GM18520 (cell line): ENCODE measurements around the gene ZP3.
A peak's percentile ranks its signal among the peaks of the same experiment; 100 is the strongest.
"Not testable (repeated sequence)": the region's sequence is repeated elsewhere in the genome, so short reads cannot be mapped to it uniquely, and the experiment has no call there.

ENCODE experiments used
- ATAC-seq: cut with Tn5 transposase; IDR thresholded peaks from one replicate; pipeline ENCODE4 v1.9.1; 2021; ENCODE audit not compliant: unreplicated experiment

The ZP3 gene

GRCh38 chr7:76440404-76440803 is 15.7 kb downstream of the ZP3 start:
- not testable (repeated sequence) for ATAC-seq

GRCh38 chr7:76441792-76442191 is 17.0 kb downstream of the ZP3 start:
- not testable (repeated sequence) for ATAC-seq

DNA sequence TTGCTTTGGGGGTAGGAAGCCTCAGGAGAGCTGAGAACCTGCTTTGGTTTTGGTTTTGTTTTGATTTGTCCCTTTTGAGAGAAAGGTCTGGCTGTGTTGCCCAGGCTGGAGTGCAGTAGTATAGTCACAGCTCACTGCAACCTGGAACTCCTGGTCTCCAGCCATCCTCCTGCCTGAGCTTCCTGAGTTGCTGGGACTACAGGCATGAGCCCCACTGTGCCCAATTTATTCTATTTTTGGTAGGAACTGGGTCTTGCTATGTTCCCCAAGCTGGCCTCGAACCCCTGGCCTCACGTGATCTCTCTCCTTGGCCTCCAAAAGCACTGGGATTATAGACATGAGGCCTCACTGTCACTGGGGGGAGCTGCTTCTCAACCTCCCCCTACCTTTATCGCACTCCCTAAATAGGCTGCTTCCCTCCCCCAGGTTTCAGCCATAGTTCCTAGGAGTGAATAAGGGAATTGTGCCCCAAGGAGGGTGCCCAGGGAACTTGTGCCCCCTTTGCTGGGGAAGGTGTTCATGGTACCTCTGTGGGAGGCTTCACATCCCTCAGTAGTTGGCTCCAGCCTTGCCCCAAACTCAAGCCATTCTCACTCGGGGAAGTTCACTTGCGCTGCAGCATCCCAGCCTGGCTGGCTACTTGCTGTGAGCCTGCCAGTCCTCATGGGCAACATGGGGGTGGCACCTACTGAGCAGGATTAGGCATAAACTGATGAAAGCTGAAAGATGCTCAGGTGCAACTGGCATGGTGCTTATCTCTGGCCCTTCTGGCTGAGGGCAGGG is 18.1 kb downstream of the ZP3 start:
- ATAC-seq = not testable (repeated sequence)

- not testable (repeated sequence) for ATAC-seq
Observed at GRCh38 chr7:76443846-76444245, 19.1 kb downstream of the ZP3 start.

DNA sequence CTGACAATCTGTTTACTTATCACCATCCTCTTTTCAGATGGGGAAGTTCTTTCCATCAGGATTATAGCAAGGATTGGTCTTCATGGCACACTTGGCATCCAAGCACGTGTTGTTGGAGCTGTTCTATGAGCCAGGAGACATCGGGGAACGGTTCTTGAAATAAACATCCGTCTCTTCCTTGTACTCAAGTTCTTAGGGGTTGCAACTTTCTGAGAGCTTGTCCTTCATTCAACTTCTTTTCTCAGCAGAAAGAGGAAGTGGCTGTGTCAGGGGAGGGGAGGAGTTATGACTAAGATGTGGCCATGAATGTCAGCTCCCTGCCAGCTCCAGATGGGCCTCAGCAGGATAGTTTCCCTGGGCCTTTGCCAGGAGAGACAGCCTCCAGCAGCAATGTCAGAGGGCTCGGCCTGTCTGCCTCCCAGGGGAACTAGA is 20.8 kb downstream of the ZP3 start:
- peak; percentile 82 for ATAC-seq

GRCh38 chr7:76457017-76457416 is 32.3 kb downstream of the ZP3 start:
- not testable (repeated sequence) for ATAC-seq

- not testable (repeated sequence) for ATAC-seq
Observed at GRCh38 chr7:76458504-76458903, 33.8 kb downstream of the ZP3 start.

GRCh38 chr7:76460767-76461166 is 36.0 kb downstream of the ZP3 start:
- ATAC-seq = not testable (repeated sequence)

GRCh38 chr7:76461464-76462101 is 36.8 kb downstream of the ZP3 start, which contains the start of gene DTX2:
DTX2 (plus strand) TSS chr7:76461709; CDS start chr7:76480510, 18,801 bp downstream.
- ATAC-seq = peak; percentile 96

- ATAC-seq = not testable (repeated sequence)
Observed at GRCh38 chr7:76462271-76462882, 37.6 kb downstream of the ZP3 start.

DNA sequence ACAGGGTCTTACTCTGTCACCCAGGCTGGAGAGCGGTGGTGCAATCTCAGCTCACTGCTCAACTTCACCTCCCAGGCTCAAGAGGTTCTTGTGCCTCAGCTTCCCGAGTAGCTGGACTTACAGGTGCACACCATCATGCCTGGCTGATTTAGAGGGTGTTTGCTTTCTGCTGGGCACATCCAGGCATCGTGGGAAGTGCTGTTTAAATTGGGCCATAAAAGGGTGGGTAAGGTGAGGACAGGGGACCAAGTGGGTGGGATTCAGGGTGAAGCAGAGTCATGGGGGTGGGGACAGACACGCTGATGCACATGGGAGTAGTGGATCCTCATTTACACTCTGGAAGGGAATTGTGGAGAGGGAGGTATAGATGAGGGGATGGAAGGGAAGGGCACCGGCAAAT is 40.2 kb downstream of the ZP3 start:
- ATAC-seq = not testable (repeated sequence)

GRCh38 chr7:76465950-76466349 is 41.2 kb downstream of the ZP3 start:
- not testable (repeated sequence) for ATAC-seq

DNA sequence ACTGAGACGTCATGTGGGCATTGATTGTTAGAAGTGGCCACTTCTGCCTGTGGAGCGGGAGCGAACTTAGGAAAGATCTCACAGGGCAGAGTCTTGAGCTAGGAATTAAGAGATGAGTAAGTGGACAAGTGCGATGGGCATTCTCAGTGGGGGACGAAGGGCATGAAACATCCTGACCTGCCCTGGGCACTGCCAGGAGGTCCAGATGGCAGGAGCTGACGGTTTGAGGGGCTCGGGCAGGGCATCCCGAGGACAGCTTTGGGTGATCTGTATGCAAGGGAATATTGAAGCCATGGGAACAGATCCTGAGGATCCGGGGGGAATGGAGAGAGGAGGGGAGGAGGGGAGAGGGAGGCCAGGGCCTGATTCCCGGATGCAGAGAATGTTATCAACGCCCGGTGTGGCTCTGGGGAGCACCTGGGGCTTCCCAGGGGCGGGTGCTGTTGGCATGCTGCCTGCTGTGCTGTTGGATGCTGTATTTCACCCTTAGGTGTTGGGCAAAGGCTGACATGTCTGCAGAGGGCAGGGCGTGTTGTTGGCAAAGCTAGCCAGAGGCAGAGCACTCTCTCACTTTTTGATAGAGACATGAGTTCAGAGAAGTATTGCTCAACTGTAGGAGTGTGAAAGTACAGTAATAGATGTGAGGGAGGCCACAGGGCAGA is 43.1 kb downstream of the ZP3 start:
- ATAC-seq = peak; percentile 58

DNA sequence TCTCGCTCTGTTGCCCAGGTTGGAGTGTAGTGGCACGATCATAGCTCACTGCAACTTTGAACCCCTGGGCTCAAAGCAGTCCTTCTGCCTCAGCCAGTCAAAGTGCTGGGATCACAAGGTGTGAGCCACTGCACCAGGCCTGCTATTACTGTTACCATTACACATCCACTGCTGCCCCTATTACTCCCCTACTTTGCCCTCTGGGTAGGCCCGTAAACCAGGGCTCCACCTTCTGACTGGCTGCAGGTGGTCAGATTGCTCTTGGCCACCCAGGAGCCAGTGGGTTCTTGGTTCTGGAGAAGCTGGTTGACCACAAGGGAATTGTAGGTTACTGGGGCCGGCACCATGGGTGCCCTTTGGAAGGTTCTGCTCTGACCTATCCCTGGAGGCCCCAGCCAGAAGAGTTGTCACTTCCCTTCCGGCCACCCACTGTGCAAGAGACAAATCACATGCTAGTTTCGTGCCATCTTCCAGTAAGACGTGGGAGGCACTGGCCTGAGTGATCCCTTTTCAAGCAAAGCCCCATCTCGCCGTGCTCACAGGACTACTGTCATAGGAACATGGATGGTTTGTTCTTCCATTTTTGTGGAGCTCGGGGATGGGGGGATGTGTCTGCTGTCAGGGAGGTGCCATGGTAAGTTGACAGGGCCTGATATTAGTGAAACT is 46.9 kb downstream of the ZP3 start:
- ATAC-seq = not testable (repeated sequence)

DNA sequence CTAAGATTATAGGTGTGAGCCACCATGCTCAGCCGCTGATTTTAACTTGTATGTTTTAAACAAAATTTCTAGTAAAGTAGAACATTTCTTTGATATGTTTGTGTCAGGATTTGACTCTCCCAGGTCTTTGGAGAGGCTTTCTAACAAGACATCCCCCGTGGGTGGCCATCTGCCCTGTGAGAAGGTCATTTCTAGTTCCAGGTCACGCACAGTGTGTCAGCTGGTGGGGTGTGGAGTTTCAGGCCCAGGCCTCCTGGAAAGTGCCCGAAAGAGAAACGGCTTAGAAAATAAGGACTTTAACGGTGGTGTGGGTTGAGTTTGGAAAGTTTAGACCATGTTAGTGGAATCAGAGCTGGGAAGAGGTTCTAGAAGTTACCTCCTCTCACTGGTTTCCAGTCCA is 48.3 kb downstream of the ZP3 start:
- not testable (repeated sequence) for ATAC-seq

- ATAC-seq = not testable (repeated sequence)
Observed at GRCh38 chr7:76476280-76476679, 51.5 kb downstream of the ZP3 start.

- ATAC-seq = not testable (repeated sequence)
Observed at GRCh38 chr7:76476742-76477474, 52.2 kb downstream of the ZP3 start.

GRCh38 chr7:76479628-76480027 is 54.9 kb downstream of the ZP3 start:
- not testable (repeated sequence) for ATAC-seq

GRCh38 chr7:76480403-76481253 is 55.9 kb downstream of the ZP3 start:
- not testable (repeated sequence) for ATAC-seq
